Fibroblast of lung (primary cell): ENCODE data around the gene LAMB1. TPM values are rescaled to one million over a fixed set of nuclear protein-coding genes. Genes with fewer than 3 reads are reported as not detected.
"Not testable (repeated sequence)": the region's sequence is repeated elsewhere in the genome, so short reads cannot be mapped to it uniquely, and the experiment has no call there.

Experiments used
- DNase-seq, 2 donors: peaks; one replicate each; pipeline versions ENCODE4 v3.0.0 to v3.0.0-alpha.2; 2010; ENCODE audit warnings: low read depth in 2 of 2
- H2AFZ ChIP-seq: 2 replicates; pipeline ENCODE4 v1.5.1; 2012; ENCODE audit warnings: low read length, control low read depth, inconsistent platforms
- H3K27ac ChIP-seq: 2 replicates; pipeline ENCODE4 v1.5.1; 2011; ENCODE audit warnings: low read length, control low read depth; ENCODE audit not compliant: insufficient read depth
- H3K27me3 ChIP-seq: 2 replicates; pipeline ENCODE4 v1.5.1; 2011; ENCODE audit warnings: mild to moderate bottlenecking, low read length; ENCODE audit not compliant: control insufficient read depth, insufficient read depth
- H3K36me3 ChIP-seq: 2 replicates; pipeline ENCODE4 v1.5.1; 2011; ENCODE audit warnings: low read length; ENCODE audit not compliant: control insufficient read depth, insufficient read depth
- H3K4me1 ChIP-seq: 2 replicates; pipeline ENCODE4 v1.5.1; 2011; ENCODE audit warnings: low read length; ENCODE audit not compliant: control insufficient read depth, insufficient read depth; ENCODE audit errors: extremely low read depth
- H3K4me2 ChIP-seq: 2 replicates; pipeline ENCODE4 v1.5.1; 2011; ENCODE audit warnings: low read length, control low read depth; ENCODE audit not compliant: insufficient read depth; ENCODE audit errors: extremely low read depth
- H3K4me3 ChIP-seq, 4 experiments: fragments of 200-600 bp in 1 of 4; sonication (generic) in 1 of 4; replicated peaks in 1 of 4; 2 replicates each; pipeline ENCODE4 v1.5.1; 2011 to 2016; ENCODE audit warnings: low read length in 4 of 4, low read depth in 3 of 4, mild to moderate bottlenecking in 3 of 4, control low read depth in 2 of 4, inconsistent platforms in 1 of 4, mixed read lengths in 1 of 4; ENCODE audit not compliant: insufficient read depth in 1 of 4; ENCODE audit errors: control extremely low read depth in 1 of 4
- H3K79me2 ChIP-seq: 2 replicates; pipeline ENCODE4 v1.5.1; 2012; ENCODE audit warnings: mild to moderate bottlenecking, low read length, inconsistent platforms; ENCODE audit not compliant: control insufficient read depth, insufficient read depth
- H3K9ac ChIP-seq: 2 replicates; pipeline ENCODE4 v1.5.1; 2011; ENCODE audit warnings: mild to moderate bottlenecking, low read length, control low read depth; ENCODE audit not compliant: insufficient read depth
- H3K9me3 ChIP-seq: 2 replicates; pipeline ENCODE4 v1.5.1; 2012; ENCODE audit warnings: low read depth, low read length; ENCODE audit not compliant: control insufficient read depth, insufficient read depth
- H4K20me1 ChIP-seq: 2 replicates; pipeline ENCODE4 v1.5.1; 2011; ENCODE audit warnings: low read length; ENCODE audit not compliant: control insufficient read depth, insufficient read depth; ENCODE audit errors: extremely low read depth
- CTCF ChIP-seq, 2 donors: IDR thresholded peaks in 1 of 2; conservative IDR thresholded peaks in 1 of 2; 1 replicate in 1 of 2; 2 replicates in 1 of 2; pipeline ENCODE4 v1.5.1; 2011 to 2012; ENCODE audit warnings: low read length in 2 of 2, control low read depth in 1 of 2, inconsistent platforms in 1 of 2, low read depth in 1 of 2, mild to moderate bottlenecking in 1 of 2
- EZH2 ChIP-seq: IDR thresholded peaks from 2 replicates; pipeline ENCODE4 v1.5.1; 2012; ENCODE audit warnings: low read length, control low read depth, mild to moderate bottlenecking; ENCODE audit errors: missing control alignments
- polyA plus RNA-seq, 2 donors: library from polyadenylated mRNA; depleted of rRNA in 1 of 2; stranded (reverse) in 1 of 2; unstranded in 1 of 2; fragments of >200 nt; gene quantifications; 2 replicates each; pipeline ENCODE4 v1.2.1, GENCODE V29; 2011 to 2012; ENCODE audit warnings: missing spikeins in 1 of 2
- total RNA-seq: library from RNA; depleted of rRNA; stranded (reverse); fragments of >200 nt; gene quantifications from 2 replicates; pipeline ENCODE4 v1.2.1, GENCODE V29; 2014

The LAMB1 gene
- total and polyA plus RNA-seq, 2 donors (not counting 1 experiment from before 2014, with no cell fraction given) = 428 to 516 TPM

GRCh38 chr7:107957436-107957835 is 45.5 kb downstream of the LAMB1 start:
- Histone ChIP-seq H3K4me3 (no peak overlapping the region), H3K9me3 (no peaks in the 10 kb centered on the region), H3K9ac (no peak overlapping the region), H4K20me1 (no peaks in the 10 kb centered on the region), H3K79me2 (no peaks in the 10 kb centered on the region), H3K27ac (no peak overlapping the region), H3K27me3 (no peaks in the 10 kb centered on the region), H3K4me2 (no peak overlapping the region), H3K4me1 (peaks cover 35% of the 10 kb centered on the region), H2AFZ (no peak overlapping the region), H3K36me3 (peaks cover 47% of the 10 kb centered on the region)
- DNase-seq = no peak
- TF ChIP-seq CTCF (conservative IDR thresholded peaks at IDR 0.05 in 1 of 2, IDR thresholded peaks at IDR 0.05 in 1 of 2; ENCODE audit: low read depth in 1 of 2, low read length in 2 of 2) (no peak), EZH2 (no peak)

GRCh38 chr7:107956950-107957349 is 46.0 kb downstream of the LAMB1 start:
- H3K27me3 ChIP-seq, H3K4me3 ChIP-seq, H3K4me2 ChIP-seq, H3K79me2 ChIP-seq, H2AFZ ChIP-seq, H3K9ac ChIP-seq, H3K9me3 ChIP-seq, H4K20me1 ChIP-seq, H3K27ac ChIP-seq, DNase-seq: not testable (repeated sequence)
- Histone ChIP-seq H3K4me1 (peaks cover 40% of the 10 kb centered on the region), H3K36me3 (peaks cover 45% of the 10 kb centered on the region)

- no peaks in the 10 kb centered on the region for H3K9me3 ChIP-seq
- H3K79me2 ChIP-seq = no peaks in the 10 kb centered on the region
- TF ChIP-seq EZH2 (no peak), CTCF (conservative IDR thresholded peaks at IDR 0.05 in 1 of 2, IDR thresholded peaks at IDR 0.05 in 1 of 2; ENCODE audit: low read depth in 1 of 2, low read length in 2 of 2) (no peak)
- H3K4me3 ChIP-seq = no peak overlapping the region
- H3K27me3 ChIP-seq = no peaks in the 10 kb centered on the region
- H2AFZ ChIP-seq = no peak overlapping the region
- H4K20me1 ChIP-seq = no peaks in the 10 kb centered on the region
- no peak for DNase-seq
- peaks cover 51% of the 10 kb centered on the region for H3K4me1 ChIP-seq
- no peak overlapping the region for H3K9ac ChIP-seq
- no peak overlapping the region for H3K27ac ChIP-seq
- peaks cover 47% of the 10 kb centered on the region for H3K36me3 ChIP-seq
- H3K4me2 ChIP-seq = no peak overlapping the region
Measured at GRCh38 chr7:107955394-107955793, 47.6 kb downstream of the LAMB1 start.
